Spleen (tissue), 11 donors: ENCODE results near the gene MYO18A. TPM values are rescaled to one million over a fixed set of nuclear protein-coding genes. Genes with fewer than 3 reads are reported as not detected.

Experiments
- DNase-seq: peaks from one replicate; pipeline ENCODE4 v3.0.0-alpha.2; 2020
- H3K27ac ChIP-seq, 8 donors: fragments of 200-600 bp; sonication (generic) in 7 of 8; 1 replicate in 4 of 8; 2 replicates in 4 of 8; pipeline versions ENCODE4 v1.5.0 to v1.8.0; 2016 to 2021; ENCODE audit warnings: inconsistent platforms in 4 of 8, mild to moderate bottlenecking in 4 of 8, moderate library complexity in 1 of 8
- H3K27me3 ChIP-seq, 7 donors: fragments of 200-600 bp; sonication (generic) in 6 of 7; replicated peaks in 1 of 7; 1 replicate in 4 of 7; 2 replicates in 3 of 7; pipeline versions ENCODE4 v1.5.0 to v1.8.0; 2016 to 2021; ENCODE audit warnings: inconsistent platforms in 3 of 7, mild to moderate bottlenecking in 1 of 7
- H3K36me3 ChIP-seq, 6 donors: fragments of 200-600 bp; sonication (generic) in 5 of 6; 1 replicate in 4 of 6; 2 replicates in 2 of 6; pipeline versions ENCODE4 v1.5.0 to v1.8.0; 2016 to 2021; ENCODE audit warnings: inconsistent platforms in 2 of 6
- H3K4me1 ChIP-seq, 6 donors: fragments of 200-600 bp; sonication (generic) in 5 of 6; 1 replicate in 3 of 6; 2 replicates in 3 of 6; pipeline versions ENCODE4 v1.5.0 to v1.8.0; 2016 to 2021; ENCODE audit warnings: inconsistent platforms in 3 of 6
- H3K4me3 ChIP-seq, 8 donors: fragments of 200-600 bp; sonication (generic) in 7 of 8; 1 replicate in 4 of 8; 2 replicates in 4 of 8; pipeline versions ENCODE4 v1.5.0 to v1.8.0; 2016 to 2021; ENCODE audit warnings: inconsistent platforms in 4 of 8, mild to moderate bottlenecking in 4 of 8, moderate library complexity in 2 of 8
- H3K9me3 ChIP-seq, 8 donors: fragments of 200-600 bp; sonication (generic) in 7 of 8; 1 replicate in 4 of 8; 2 replicates in 4 of 8; pipeline versions ENCODE4 v1.5.0 to v1.8.0; 2016 to 2021; ENCODE audit warnings: inconsistent platforms in 4 of 8
- CTCF ChIP-seq, 11 experiments: fragments of 200-600 bp in 7 of 11; fragments of 450-650 bp in 4 of 11; sonication (generic) in 4 of 11; IDR thresholded peaks in 8 of 11; conservative IDR thresholded peaks in 3 of 11; 1 replicate in 7 of 11; 2 replicates in 4 of 11; pipeline versions ENCODE4 v1.4.0 to v1.8.0; 2016 to 2021; ENCODE audit warnings: antibody characterized with exemption in 11 of 11, inconsistent platforms in 4 of 11, mild to moderate bottlenecking in 1 of 11
- POLR2A ChIP-seq, 3 donors: fragments of 450-650 bp; IDR thresholded peaks; one replicate each; pipeline ENCODE4 v1.5.1; 2017; ENCODE audit warnings: antibody characterized with exemption in 3 of 3, mild to moderate bottlenecking in 1 of 3
- POLR2AphosphoS5 ChIP-seq, 3 donors: sonication (generic); formaldehyde crosslinking; IDR thresholded peaks; one replicate each; pipeline ENCODE4 v1.5.1; 2017; ENCODE audit warnings: antibody characterized with exemption in 3 of 3
- WGBS, 5 donors: extraction: QIAGEN DNeasy Blood & Tissue Kit in 3 of 5; methylation state at CpG; one replicate each; pipeline versions ENCODE4 v1.1.5 to v1.1.7; 2013 to 2018; 5-methylcytosine and 5-hydroxymethylcytosine counted together
- intact Hi-C: fragments of 100-400 bp; cut with DNase I; formaldehyde crosslinking; loops from one replicate; pipeline ENCODE4 v1.15.0; 2023; ENCODE audit warnings: low total_unique reads
- polyA plus RNA-seq, 3 donors: library from polyadenylated mRNA; stranded (reverse); fragments of 200-250 nt; gene quantifications; one replicate each; pipeline ENCODE4 v1.2.1, GENCODE V29; 2013
- total RNA-seq, 7 donors: library from RNA; depleted of rRNA in 3 of 7; stranded (reverse); fragments of >200 nt in 3 of 7; fragmentation: NEBNext Ultra II Directional in 4 of 7; extraction: Animal tissue kit (Norgen Biotek cat#: 25700) in 4 of 7; gene quantifications; one replicate each; pipeline versions ENCODE4 v1.1.0 to v1.2.1, GENCODE V29; 2016 to 2021
- donor health status: healthy with polysubstance abuse.
- donor health status: DM: no; HTN: no; CAD: no; lungs with moderate emphysema.
- donor health status: DM: no; HTN: no; CAD: no.
- donor health status: Bipolar disorder and iron deficiency.
- donor health status: healthy.
- donor health status: DM: no; HTN: no; CAD: no.
- donor health status: DM: yes; HTN: yes; CAD: no.

Gene MYO18A
- total and polyA plus RNA-seq, 10 donors, result 24.2 to 114 (median 68.0) TPM

- no peak overlapping the region for H3K27ac ChIP-seq
- no peak for TF ChIP-seq POLR2A (IDR thresholded peaks at IDR 0.05)
- TF ChIP-seq POLR2AphosphoS5 (IDR thresholded peaks at IDR 0.05), result no peak
- TF ChIP-seq CTCF (IDR thresholded peaks at IDR 0.05 in 8 of 11, conservative IDR thresholded peaks at IDR 0.05 in 3 of 11), result no peak
- WGBS, 5 donors, result 91 to 98% (median 96%) methylated on average over 7 of the region's 7 CpGs
- intact Hi-C loops, result no loop called here
- H3K36me3 ChIP-seq, result peaks cover 0 to 85% (median 39%) of the 10 kb centered on the region in 6 donors
- no peaks in the 10 kb centered on the region for H3K27me3 ChIP-seq
- no peaks in the 10 kb centered on the region for H3K4me1 ChIP-seq
- H3K9me3 ChIP-seq, result no peaks in the 10 kb centered on the region
- DNase-seq, result no peak
- no peak overlapping the region for H3K4me3 ChIP-seq
Observed at GRCh38 chr17:29077320-29077719, 102.9 kb downstream of the MYO18A start.

- Histone ChIP-seq H3K27ac (no peak overlapping the region), H3K9me3 (no peaks in the 10 kb centered on the region), H3K27me3 (no peaks in the 10 kb centered on the region), H3K36me3 (peaks cover 0 to 79% (median 33%) of the 10 kb centered on the region in 6 donors), H3K4me1 (no peaks in the 10 kb centered on the region), H3K4me3 (no peak overlapping the region)
- intact Hi-C loops, result no loop called here
- TF ChIP-seq POLR2A (IDR thresholded peaks at IDR 0.05) (no peak), POLR2AphosphoS5 (IDR thresholded peaks at IDR 0.05) (no peak), CTCF (IDR thresholded peaks at IDR 0.05 in 8 of 11, conservative IDR thresholded peaks at IDR 0.05 in 3 of 11) (no peak)
- DNase-seq, result no peak
- WGBS, 5 donors, result 90 to 98% (median 96%) methylated on average over 7 of the region's 7 CpGs
Observed at GRCh38 chr17:29076722-29077121, 103.5 kb downstream of the MYO18A start.

- Histone ChIP-seq H3K4me3 (no peak overlapping the region), H3K9me3 (no peaks in the 10 kb centered on the region), H3K27me3 (no peaks in the 10 kb centered on the region), H3K4me1 (no peaks in the 10 kb centered on the region), H3K36me3 (peaks cover 0 to 73% (median 29%) of the 10 kb centered on the region in 6 donors), H3K27ac (no peak overlapping the region)
- TF ChIP-seq POLR2A (IDR thresholded peaks at IDR 0.05) (no peak), CTCF (IDR thresholded peaks at IDR 0.05 in 8 of 11, conservative IDR thresholded peaks at IDR 0.05 in 3 of 11) (no peak), POLR2AphosphoS5 (IDR thresholded peaks at IDR 0.05) (no peak)
- WGBS, 5 donors, result 90 to 94% (median 91%) methylated on average over 6 of the region's 6 CpGs
- DNase-seq, result no peak
- intact Hi-C loops, result no loop called here
Observed at GRCh38 chr17:29076087-29076486, 104.1 kb downstream of the MYO18A start.

GRCh38 chr17:29074488-29074887 lies 105.7 kb downstream of the MYO18A start:
- intact Hi-C loops, result no loop called here
- TF ChIP-seq POLR2A (IDR thresholded peaks at IDR 0.05) (no peak), CTCF (IDR thresholded peaks at IDR 0.05 in 8 of 11, conservative IDR thresholded peaks at IDR 0.05 in 3 of 11) (no peak), POLR2AphosphoS5 (IDR thresholded peaks at IDR 0.05) (no peak)
- Histone ChIP-seq H3K27me3 (no peaks in the 10 kb centered on the region), H3K4me3 (no peak overlapping the region), H3K9me3 (no peaks in the 10 kb centered on the region), H3K36me3 (peaks cover 0 to 57% (median 13%) of the 10 kb centered on the region in 6 donors), H3K4me1 (no peaks in the 10 kb centered on the region), H3K27ac (no peak overlapping the region)
- no peak for DNase-seq
- 78 to 96% (median 86%) methylated on average over 11 to 12 of the region's 12 CpGs for WGBS, 5 donors
